Ishikawa (cell line): ENCODE measurements around the gene RIPK4.

Source experiments
- EGR1 ChIP-seq: IDR thresholded peaks from 2 replicates; pipeline ENCODE4 v1.6.1; 2012
- MAX ChIP-seq: IDR thresholded peaks from 2 replicates; pipeline ENCODE4 v1.6.1; 2012
- NFIC ChIP-seq: IDR thresholded peaks from 2 replicates; pipeline ENCODE4 v1.6.1; 2012
- RAD21 ChIP-seq: IDR thresholded peaks from 2 replicates; pipeline ENCODE4 v1.6.1; 2012; ENCODE audit warnings: low read depth
- REST ChIP-seq: IDR thresholded peaks from 2 replicates; pipeline ENCODE4 v1.6.1; 2012; ENCODE audit warnings: low read depth, mild to moderate bottlenecking
- TAF1 ChIP-seq: IDR thresholded peaks from 2 replicates; pipeline ENCODE4 v1.6.1; 2012; ENCODE audit warnings: low read depth, mild to moderate bottlenecking
- TEAD4 ChIP-seq: IDR thresholded peaks from 2 replicates; pipeline ENCODE4 v1.6.1; 2012
- YY1 ChIP-seq: IDR thresholded peaks from 2 replicates; pipeline ENCODE4 v1.6.1; 2012; ENCODE audit warnings: low read depth

GRCh38 chr21:41710823-41711160 is 56.1 kb downstream of the RIPK4 start:
- TF ChIP-seq YY1 (no peak), TAF1 (no peak), RAD21 (no peak), REST (no peak), EGR1 (no peak), MAX (no peak), NFIC (no peak), TEAD4 (no peak)
